Spleen (tissue), 7 donors: ENCODE measurements around the gene OR56A1.

Source experiments
- POLR2A ChIP-seq, 3 donors: fragments of 450-650 bp; IDR thresholded peaks; one replicate each; pipeline ENCODE4 v1.5.1; 2017; ENCODE audit warnings: antibody characterized with exemption in 3 of 3, mild to moderate bottlenecking in 1 of 3
- POLR2AphosphoS5 ChIP-seq, 3 donors: sonication (generic); formaldehyde crosslinking; IDR thresholded peaks; one replicate each; pipeline ENCODE4 v1.5.1; 2017; ENCODE audit warnings: antibody characterized with exemption in 3 of 3
- TF ChIP-seq, protein P1 (sequence below), 11 experiments: fragments of 200-600 bp in 7 of 11; fragments of 450-650 bp in 4 of 11; sonication (generic) in 4 of 11; IDR thresholded peaks in 8 of 11; conservative IDR thresholded peaks in 3 of 11; 1 replicate in 7 of 11; 2 replicates in 4 of 11; pipeline versions ENCODE4 v1.4.0 to v1.8.0; 2016 to 2021; ENCODE audit warnings: antibody characterized with exemption in 11 of 11, inconsistent platforms in 4 of 11, mild to moderate bottlenecking in 1 of 11
- donor health status: DM: no; HTN: no; CAD: no; lungs with moderate emphysema.
- donor health status: DM: no; HTN: no; CAD: no.
- donor health status: DM: no; HTN: no; CAD: no.

DNA sequence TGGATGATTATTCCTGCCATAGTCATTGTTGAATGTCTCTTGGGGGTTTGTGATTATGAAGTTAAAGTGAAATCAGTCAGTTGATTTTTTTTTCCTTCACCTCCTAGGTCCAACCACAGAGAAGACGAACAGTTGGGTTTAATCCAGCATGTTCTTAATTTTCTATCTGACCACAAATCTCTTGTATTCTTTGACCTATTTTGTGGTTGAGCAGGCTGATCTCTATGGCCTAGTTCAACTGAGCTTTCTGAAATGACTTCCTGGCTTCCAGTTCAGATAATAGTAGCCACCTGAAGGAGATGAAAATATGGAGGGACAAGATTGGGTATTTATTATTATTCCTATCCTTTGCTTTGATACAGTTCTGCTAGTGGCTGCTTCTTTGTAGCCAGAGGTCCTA is 57.0 kb downstream of the OR56A1 start:
- TF ChIP-seq, protein P1, sequence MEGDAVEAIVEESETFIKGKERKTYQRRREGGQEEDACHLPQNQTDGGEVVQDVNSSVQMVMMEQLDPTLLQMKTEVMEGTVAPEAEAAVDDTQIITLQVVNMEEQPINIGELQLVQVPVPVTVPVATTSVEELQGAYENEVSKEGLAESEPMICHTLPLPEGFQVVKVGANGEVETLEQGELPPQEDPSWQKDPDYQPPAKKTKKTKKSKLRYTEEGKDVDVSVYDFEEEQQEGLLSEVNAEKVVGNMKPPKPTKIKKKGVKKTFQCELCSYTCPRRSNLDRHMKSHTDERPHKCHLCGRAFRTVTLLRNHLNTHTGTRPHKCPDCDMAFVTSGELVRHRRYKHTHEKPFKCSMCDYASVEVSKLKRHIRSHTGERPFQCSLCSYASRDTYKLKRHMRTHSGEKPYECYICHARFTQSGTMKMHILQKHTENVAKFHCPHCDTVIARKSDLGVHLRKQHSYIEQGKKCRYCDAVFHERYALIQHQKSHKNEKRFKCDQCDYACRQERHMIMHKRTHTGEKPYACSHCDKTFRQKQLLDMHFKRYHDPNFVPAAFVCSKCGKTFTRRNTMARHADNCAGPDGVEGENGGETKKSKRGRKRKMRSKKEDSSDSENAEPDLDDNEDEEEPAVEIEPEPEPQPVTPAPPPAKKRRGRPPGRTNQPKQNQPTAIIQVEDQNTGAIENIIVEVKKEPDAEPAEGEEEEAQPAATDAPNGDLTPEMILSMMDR (IDR thresholded peaks at IDR 0.05 in 8 of 11, conservative IDR thresholded peaks at IDR 0.05 in 3 of 11), result no peak
- TF ChIP-seq POLR2AphosphoS5 (IDR thresholded peaks at IDR 0.05) (no peak), POLR2A (IDR thresholded peaks at IDR 0.05) (no peak)
